ENCODE measurements around the gene UCHL3.

The UCHL3 gene

GRCh38 chr13:75635828-75636435 lies 86.3 kb downstream of the UCHL3 start, which contains the start of gene LMO7:
Gene LMO7, plus strand, starts transcription at chr13:75636330. Its CDS starts 328 bp downstream, at chr13:75636658.
- TF ChIP-seq CTCF (IDR thresholded peaks at IDR 0.05; ENCODE audit: insufficient read depth, low read depth, low read length, missing control alignments), result no peak
- peak within 1 kb of the TSS; percentile 79 for H3K4me3 ChIP-seq (ENCODE audit: low read depth, low read length)
- DNase-seq (ENCODE audit: low read depth), result peak; percentile 65

GRCh38 chr13:75636436-75637180 lies 87.0 kb downstream of the UCHL3 start:
- DNase-seq (ENCODE audit: low read depth), result peak; percentile 48
- no peak for TF ChIP-seq CTCF (IDR thresholded peaks at IDR 0.05; ENCODE audit: insufficient read depth, low read depth, low read length, missing control alignments)
- peak overlapping the region; percentile 79 for H3K4me3 ChIP-seq (ENCODE audit: low read depth, low read length)

- TF ChIP-seq CTCF (IDR thresholded peaks at IDR 0.05; ENCODE audit: insufficient read depth, low read depth, low read length, missing control alignments), result no peak
- H3K4me3 ChIP-seq (ENCODE audit: low read depth, low read length), result peak overlapping the region; percentile 79
- DNase-seq (ENCODE audit: low read depth), result no peak
Observed at GRCh38 chr13:75637181-75637750, 87.7 kb downstream of the UCHL3 start.

- DNase-seq (ENCODE audit: low read depth), result no peak
- no peak overlapping the region for H3K4me3 ChIP-seq (ENCODE audit: low read depth, low read length)
- TF ChIP-seq CTCF (IDR thresholded peaks at IDR 0.05; ENCODE audit: insufficient read depth, low read depth, low read length, missing control alignments), result no peak
Observed at GRCh38 chr13:75639454-75639853, 89.9 kb downstream of the UCHL3 start.

- no peak overlapping the region for H3K4me3 ChIP-seq (ENCODE audit: low read depth, low read length)
- no peak for TF ChIP-seq CTCF (IDR thresholded peaks at IDR 0.05; ENCODE audit: insufficient read depth, low read depth, low read length, missing control alignments)
- no peak for DNase-seq (ENCODE audit: low read depth)
Observed at GRCh38 chr13:75641026-75641425, 91.4 kb downstream of the UCHL3 start.

GRCh38 chr13:75643182-75643581 lies 93.6 kb downstream of the UCHL3 start:
- TF ChIP-seq CTCF (IDR thresholded peaks at IDR 0.05; ENCODE audit: insufficient read depth, low read depth, low read length, missing control alignments), result no peak
- no peak overlapping the region for H3K4me3 ChIP-seq (ENCODE audit: low read depth, low read length)
- no peak for DNase-seq (ENCODE audit: low read depth)
